Activated B cell treated with CpG ODN at 0.5 μM for 24 hours (primary cell): Measurements from ENCODE around the gene OSBPL1A. TPM values are rescaled to one million over a fixed set of nuclear protein-coding genes. Genes with fewer than 3 reads are reported as not detected.
"Not testable (repeated sequence)": the region's sequence is repeated elsewhere in the genome, so short reads cannot be mapped to it uniquely, and the experiment has no call there.

Experiments
- ATAC-seq: fragments of 200-7000 bp; cut with Tn5 transposase; one replicate; pipeline ENCODE4 v1.10.0; 2021; ENCODE audit warnings: low read depth, mild to moderate bottlenecking, moderate library complexity
- CTCF ChIA-PET: fragments of 350-600 bp; sonication (Branson Sonifier 250); formaldehyde crosslinking; loops from one replicate; lab custom pipeline; 2021; ENCODE audit warnings: antibody characterized with exemption; lab: Charles Lee
- POLR2A ChIA-PET: fragments of 350-600 bp; sonication (Branson Sonifier 250); formaldehyde crosslinking; loops from one replicate; lab custom pipeline; 2021; ENCODE audit warnings: antibody characterized with exemption; lab: Charles Lee
- DNase-seq: peaks from one replicate; pipeline ENCODE4 v3.0.0; 2022
- H3K27ac Mint-ChIP-seq: one replicate; pipeline ENCODE4 v1.8.0; 2020; ENCODE audit warnings: mixed read lengths
- H3K27me3 Mint-ChIP-seq: one replicate; pipeline ENCODE4 v1.8.0; 2021; ENCODE audit warnings: mixed read lengths
- H3K36me3 Mint-ChIP-seq: one replicate; pipeline ENCODE4 v1.8.0; 2021; ENCODE audit warnings: low read depth, mixed read lengths
- H3K4me1 Mint-ChIP-seq: one replicate; pipeline ENCODE4 v1.8.0; 2021; ENCODE audit warnings: mixed read lengths
- H3K4me3 Mint-ChIP-seq: one replicate; pipeline ENCODE4 v1.8.0; 2020; ENCODE audit warnings: mild to moderate bottlenecking, mixed read lengths
- H3K9me3 Mint-ChIP-seq: one replicate; pipeline ENCODE4 v1.8.0; 2020; ENCODE audit warnings: mixed read lengths
- intact Hi-C: fragments of 100-400 bp; cut with micrococcal nuclease; formaldehyde crosslinking; loops from one replicate; pipeline ENCODE4 v1.15.1; 2024
- total RNA-seq: library from RNA; stranded (reverse); gene quantifications from 2 replicates; pipeline ENCODE4 v1.2.3, GENCODE V29; 2022
- TF ChIP-seq, protein P1 (sequence below): fragments of 200-600 bp; IDR thresholded peaks from one replicate; pipeline ENCODE4 v1.8.0; 2022; ENCODE audit warnings: antibody characterized with exemption, mild to moderate bottlenecking

Gene OSBPL1A
- total RNA-seq, 1 donor from 2014 or later = 0.80 TPM

DNA sequence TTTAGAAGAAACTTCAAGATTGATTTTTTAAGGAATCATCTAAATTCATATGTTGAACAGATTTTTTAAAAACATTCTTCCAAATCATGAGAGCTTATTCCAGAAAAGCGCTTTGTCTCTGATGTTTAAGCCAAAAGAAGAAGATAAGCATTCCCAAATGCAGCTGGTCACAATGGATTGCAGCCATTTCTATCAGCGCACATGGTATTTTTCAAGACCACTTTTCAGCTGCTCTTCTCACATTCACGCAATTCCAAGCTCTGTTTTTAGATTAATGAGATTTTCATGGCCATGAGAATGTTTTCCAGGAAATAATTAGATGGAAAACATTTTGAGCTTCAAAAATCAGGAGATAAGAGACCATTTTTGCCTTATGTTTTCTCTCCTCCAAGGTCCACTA lies 8.7 kb downstream of the OSBPL1A start:
- Mint-ChIP-seq H3K9me3 (no peaks in the 10 kb centered on the region), H3K36me3 (no peaks in the 10 kb centered on the region), H3K27me3 (peaks cover 13% of the 10 kb centered on the region), H3K27ac (no peak overlapping the region), H3K4me1 (no peaks in the 10 kb centered on the region), H3K4me3 (no peak overlapping the region)
- ChIA-PET CTCF (no interaction called here), POLR2A (no interaction called here)
- no peak for DNase-seq
- TF ChIP-seq, protein P1, sequence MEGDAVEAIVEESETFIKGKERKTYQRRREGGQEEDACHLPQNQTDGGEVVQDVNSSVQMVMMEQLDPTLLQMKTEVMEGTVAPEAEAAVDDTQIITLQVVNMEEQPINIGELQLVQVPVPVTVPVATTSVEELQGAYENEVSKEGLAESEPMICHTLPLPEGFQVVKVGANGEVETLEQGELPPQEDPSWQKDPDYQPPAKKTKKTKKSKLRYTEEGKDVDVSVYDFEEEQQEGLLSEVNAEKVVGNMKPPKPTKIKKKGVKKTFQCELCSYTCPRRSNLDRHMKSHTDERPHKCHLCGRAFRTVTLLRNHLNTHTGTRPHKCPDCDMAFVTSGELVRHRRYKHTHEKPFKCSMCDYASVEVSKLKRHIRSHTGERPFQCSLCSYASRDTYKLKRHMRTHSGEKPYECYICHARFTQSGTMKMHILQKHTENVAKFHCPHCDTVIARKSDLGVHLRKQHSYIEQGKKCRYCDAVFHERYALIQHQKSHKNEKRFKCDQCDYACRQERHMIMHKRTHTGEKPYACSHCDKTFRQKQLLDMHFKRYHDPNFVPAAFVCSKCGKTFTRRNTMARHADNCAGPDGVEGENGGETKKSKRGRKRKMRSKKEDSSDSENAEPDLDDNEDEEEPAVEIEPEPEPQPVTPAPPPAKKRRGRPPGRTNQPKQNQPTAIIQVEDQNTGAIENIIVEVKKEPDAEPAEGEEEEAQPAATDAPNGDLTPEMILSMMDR = no peak
- intact Hi-C loops = no loop called here
- no peak for ATAC-seq

DNA sequence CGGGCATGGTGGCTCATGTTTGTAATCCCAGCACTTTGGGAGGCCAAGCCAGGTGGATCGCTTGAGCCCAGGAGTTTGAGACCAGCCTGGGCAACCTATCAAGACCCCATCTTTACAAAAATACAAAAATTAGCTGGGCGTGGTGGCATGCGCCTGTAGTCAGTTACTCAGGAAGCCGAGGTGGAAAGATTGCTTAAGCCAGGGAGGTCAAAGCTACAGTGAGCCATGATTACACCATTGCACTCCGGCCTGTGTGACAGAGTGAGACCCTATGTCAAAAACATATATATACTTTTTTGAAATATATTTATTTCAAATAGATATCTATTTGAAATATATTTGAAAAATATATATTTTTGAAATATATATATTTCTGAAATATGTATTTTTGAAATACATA lies 10.9 kb downstream of the OSBPL1A start:
- ATAC-seq (no peak), DNase-seq (no peak)
- POLR2A ChIA-PET = no interaction called here
- H3K27ac Mint-ChIP-seq = no peak overlapping the region
- H3K4me3 Mint-ChIP-seq = no peak overlapping the region
- no peaks in the 10 kb centered on the region for H3K4me1 Mint-ChIP-seq
- CTCF ChIA-PET = no interaction called here
- intact Hi-C loops = no loop called here
- TF ChIP-seq, protein P1 = no peak
- no peaks in the 10 kb centered on the region for H3K9me3 Mint-ChIP-seq
- peaks cover 13% of the 10 kb centered on the region for H3K27me3 Mint-ChIP-seq
- H3K36me3 Mint-ChIP-seq = no peaks in the 10 kb centered on the region

DNA sequence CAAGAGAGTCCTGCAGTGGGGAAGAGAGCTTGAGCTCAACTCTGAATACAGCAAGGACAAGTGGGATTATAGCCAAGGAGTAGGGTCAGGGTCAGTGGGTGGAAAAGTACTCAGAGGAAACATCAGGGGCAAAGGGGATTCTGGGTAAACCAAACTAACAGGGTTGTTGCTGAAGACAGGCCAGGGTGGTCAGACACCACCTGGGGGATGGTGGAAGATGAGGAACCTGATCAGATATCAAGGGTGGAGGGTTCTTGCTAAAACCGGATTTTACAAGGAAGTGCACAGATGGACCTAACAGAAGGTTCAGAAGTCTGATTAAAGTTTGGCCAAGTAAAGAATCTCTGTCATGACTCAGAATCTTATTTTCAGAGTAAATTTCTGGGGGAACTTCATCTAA lies 16.5 kb downstream of the OSBPL1A start:
- intact Hi-C loops = no loop called here
- H3K36me3 Mint-ChIP-seq = no peaks in the 10 kb centered on the region
- no peak for ATAC-seq
- ChIA-PET POLR2A (no interaction called here), CTCF (no interaction called here)
- peaks cover 1% of the 10 kb centered on the region for H3K27me3 Mint-ChIP-seq
- H3K9me3 Mint-ChIP-seq = no peaks in the 10 kb centered on the region
- no peak overlapping the region for H3K4me3 Mint-ChIP-seq
- no peaks in the 10 kb centered on the region for H3K4me1 Mint-ChIP-seq
- H3K27ac Mint-ChIP-seq = no peak overlapping the region
- TF ChIP-seq, protein P1 = no peak
- no peak for DNase-seq

DNA sequence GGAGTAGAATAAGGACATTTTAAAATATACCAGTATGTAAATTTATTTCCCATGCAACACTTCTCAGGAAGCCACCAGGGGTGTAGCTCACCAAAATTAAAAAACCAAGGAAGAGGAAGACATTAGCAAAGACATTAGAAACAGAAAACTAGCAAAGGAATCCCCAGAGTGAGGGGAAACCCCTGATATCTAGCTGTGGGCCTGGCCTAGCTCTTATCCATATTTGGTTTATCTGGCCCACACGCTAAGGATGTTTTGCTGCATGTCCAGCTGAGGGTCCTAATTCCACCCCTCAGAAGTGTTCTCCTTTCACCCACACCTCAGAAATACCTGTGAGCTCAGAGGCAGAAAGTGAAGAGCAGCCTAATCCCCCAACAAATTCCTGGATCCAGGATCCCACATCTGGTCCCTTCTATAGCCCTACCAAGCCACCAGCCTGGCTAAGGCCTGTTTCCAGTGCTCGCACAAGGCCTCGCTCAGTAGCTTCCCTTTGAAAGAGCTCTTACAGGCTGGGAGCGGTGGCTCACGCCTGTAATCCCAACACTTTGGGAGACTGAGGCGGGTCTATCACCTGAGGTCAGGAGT lies 17.4 kb downstream of the OSBPL1A start:
- intact Hi-C loops = no loop called here
- Mint-ChIP-seq H3K27me3 (no peaks in the 10 kb centered on the region), H3K27ac (no peak overlapping the region), H3K9me3 (no peaks in the 10 kb centered on the region), H3K36me3 (no peaks in the 10 kb centered on the region), H3K4me3 (no peak overlapping the region), H3K4me1 (no peaks in the 10 kb centered on the region)
- ChIA-PET POLR2A (no interaction called here), CTCF (no interaction called here)
- TF ChIP-seq, protein P1 = no peak
- no peak for ATAC-seq
- no peak for DNase-seq

DNA sequence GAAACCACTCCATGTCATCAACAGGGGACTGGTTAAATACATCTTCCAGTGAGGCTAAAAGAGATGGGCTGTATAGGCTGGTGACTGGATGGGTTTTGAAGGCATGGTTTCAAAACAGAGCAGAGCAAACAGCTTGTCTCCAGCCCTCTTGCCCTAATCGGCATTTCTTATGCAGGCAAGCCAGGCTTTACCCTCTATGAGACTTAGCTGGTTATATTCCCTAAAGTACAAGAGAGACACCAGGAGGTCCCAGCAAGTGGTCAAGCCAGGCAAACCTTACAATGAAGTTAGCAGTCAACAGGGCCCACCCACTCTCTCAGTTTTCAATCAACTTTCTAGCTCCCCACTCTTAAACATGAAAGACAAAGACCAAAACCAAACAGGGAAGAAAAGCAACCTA lies 19.0 kb downstream of the OSBPL1A start:
- DNase-seq = no peak
- Mint-ChIP-seq H3K4me3 (no peak overlapping the region), H3K27me3 (no peaks in the 10 kb centered on the region), H3K27ac (no peak overlapping the region), H3K36me3 (no peaks in the 10 kb centered on the region), H3K4me1 (no peaks in the 10 kb centered on the region), H3K9me3 (no peaks in the 10 kb centered on the region)
- POLR2A ChIA-PET = no interaction called here
- TF ChIP-seq, protein P1 = no peak
- intact Hi-C loops = no loop called here
- CTCF ChIA-PET = no interaction called here
- no peak for ATAC-seq

DNA sequence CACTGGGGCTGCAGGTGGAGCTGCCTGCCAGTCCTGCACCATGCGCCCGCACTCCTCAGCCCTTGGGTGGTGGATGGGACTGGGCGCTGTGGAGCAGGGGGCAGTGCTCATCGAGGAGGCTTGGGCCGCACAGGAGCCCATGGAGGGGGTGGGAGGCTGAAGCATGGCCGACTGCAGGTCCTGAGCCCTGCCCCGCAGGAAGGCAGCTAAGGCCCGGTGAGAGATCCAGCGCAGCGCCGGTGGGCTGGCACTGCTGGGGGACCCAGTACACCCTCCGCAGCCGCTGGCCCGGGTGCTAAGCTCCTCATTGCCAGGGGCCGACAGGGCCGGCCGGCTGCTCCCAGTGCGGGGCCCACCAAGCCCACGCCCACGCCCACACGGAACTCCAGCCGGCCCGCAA lies 21.1 kb downstream of the OSBPL1A start:
- CTCF ChIA-PET = not testable (repeated sequence)

More for the DNA sequence above, 21.1 kb downstream of the OSBPL1A start:
- ATAC-seq, H3K27me3 Mint-ChIP-seq, DNase-seq, H3K36me3 Mint-ChIP-seq, H3K27ac Mint-ChIP-seq, POLR2A ChIA-PET, H3K4me3 Mint-ChIP-seq, H3K9me3 Mint-ChIP-seq, H3K4me1 Mint-ChIP-seq, intact Hi-C loops: not testable (repeated sequence)
